ENCODE measurements around the gene CCDC126. TPM values are rescaled to one million over a fixed set of nuclear protein-coding genes. Genes with fewer than 3 reads are reported as not detected.
A peak's percentile ranks its signal among the peaks of the same experiment; 100 is the strongest.

The CCDC126 gene
- total RNA-seq, 1 donor from 2014 or later: 11.4 TPM

- Mint-ChIP-seq H3K27ac (ENCODE audit: unreplicated experiment) (no peak overlapping the region), H3K4me3 (ENCODE audit: unreplicated experiment) (no peak overlapping the region), H3K9me3 (ENCODE audit: low read depth) (no peaks in the 10 kb centered on the region), H3K4me1 (ENCODE audit: low read depth) (peaks cover 6% of the 10 kb centered on the region), H3K36me3 (ENCODE audit: low read depth) (no peaks in the 10 kb centered on the region), H3K27me3 (ENCODE audit: low read depth) (no peaks in the 10 kb centered on the region)
- DNase-seq (ENCODE audit: low spot score): no peak
- TF ChIP-seq, protein P1, sequence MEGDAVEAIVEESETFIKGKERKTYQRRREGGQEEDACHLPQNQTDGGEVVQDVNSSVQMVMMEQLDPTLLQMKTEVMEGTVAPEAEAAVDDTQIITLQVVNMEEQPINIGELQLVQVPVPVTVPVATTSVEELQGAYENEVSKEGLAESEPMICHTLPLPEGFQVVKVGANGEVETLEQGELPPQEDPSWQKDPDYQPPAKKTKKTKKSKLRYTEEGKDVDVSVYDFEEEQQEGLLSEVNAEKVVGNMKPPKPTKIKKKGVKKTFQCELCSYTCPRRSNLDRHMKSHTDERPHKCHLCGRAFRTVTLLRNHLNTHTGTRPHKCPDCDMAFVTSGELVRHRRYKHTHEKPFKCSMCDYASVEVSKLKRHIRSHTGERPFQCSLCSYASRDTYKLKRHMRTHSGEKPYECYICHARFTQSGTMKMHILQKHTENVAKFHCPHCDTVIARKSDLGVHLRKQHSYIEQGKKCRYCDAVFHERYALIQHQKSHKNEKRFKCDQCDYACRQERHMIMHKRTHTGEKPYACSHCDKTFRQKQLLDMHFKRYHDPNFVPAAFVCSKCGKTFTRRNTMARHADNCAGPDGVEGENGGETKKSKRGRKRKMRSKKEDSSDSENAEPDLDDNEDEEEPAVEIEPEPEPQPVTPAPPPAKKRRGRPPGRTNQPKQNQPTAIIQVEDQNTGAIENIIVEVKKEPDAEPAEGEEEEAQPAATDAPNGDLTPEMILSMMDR (IDR thresholded peaks at IDR 0.05): no peak
Measured at GRCh38 chr7:23685731-23686130, 88.5 kb downstream of the CCDC126 start.

DNA sequence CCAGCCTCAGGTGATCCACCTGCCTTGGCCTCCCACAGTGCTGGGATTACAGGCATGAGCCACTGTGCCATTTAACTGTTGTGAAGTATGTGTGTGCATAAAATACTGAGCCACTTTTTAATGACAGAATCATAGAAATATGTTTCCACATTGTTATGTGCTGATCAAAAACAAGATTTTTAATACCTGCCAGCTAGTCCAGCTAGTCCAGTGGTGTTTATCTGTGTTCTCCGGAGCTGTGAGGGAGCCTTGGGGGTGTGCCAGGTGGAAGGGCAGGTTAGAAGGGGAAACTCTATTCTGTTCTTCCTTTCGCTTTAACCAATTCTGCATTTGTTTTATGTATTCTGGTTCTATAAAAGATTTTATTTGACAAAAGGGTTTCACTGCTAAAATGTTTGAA, 89.8 kb downstream of the CCDC126 start:
- H3K9me3 Mint-ChIP-seq (ENCODE audit: low read depth): no peaks in the 10 kb centered on the region
- TF ChIP-seq, protein P1 (IDR thresholded peaks at IDR 0.05): no peak
- H3K27me3 Mint-ChIP-seq (ENCODE audit: low read depth): no peaks in the 10 kb centered on the region
- peak overlapping the region; percentile 14 for H3K27ac Mint-ChIP-seq (ENCODE audit: unreplicated experiment)
- DNase-seq (ENCODE audit: low spot score): no peak
- peaks cover 5% of the 10 kb centered on the region for H3K36me3 Mint-ChIP-seq (ENCODE audit: low read depth)
- peaks cover 6% of the 10 kb centered on the region for H3K4me1 Mint-ChIP-seq (ENCODE audit: low read depth)
- no peak overlapping the region for H3K4me3 Mint-ChIP-seq (ENCODE audit: unreplicated experiment)

GRCh38 chr7:23689165-23689564, 92.0 kb downstream of the CCDC126 start:
- Mint-ChIP-seq H3K4me1 (ENCODE audit: low read depth) (peaks cover 6% of the 10 kb centered on the region), H3K27ac (ENCODE audit: unreplicated experiment) (no peak overlapping the region), H3K9me3 (ENCODE audit: low read depth) (no peaks in the 10 kb centered on the region), H3K36me3 (ENCODE audit: low read depth) (peaks cover 10% of the 10 kb centered on the region), H3K4me3 (ENCODE audit: unreplicated experiment) (no peak overlapping the region), H3K27me3 (ENCODE audit: low read depth) (no peaks in the 10 kb centered on the region)
- DNase-seq (ENCODE audit: low spot score): no peak
- TF ChIP-seq, protein P1 (IDR thresholded peaks at IDR 0.05): no peak

- H3K9me3 Mint-ChIP-seq (ENCODE audit: low read depth): no peaks in the 10 kb centered on the region
- peaks cover 6% of the 10 kb centered on the region for H3K4me1 Mint-ChIP-seq (ENCODE audit: low read depth)
- no peak overlapping the region for H3K27ac Mint-ChIP-seq (ENCODE audit: unreplicated experiment)
- no peaks in the 10 kb centered on the region for H3K27me3 Mint-ChIP-seq (ENCODE audit: low read depth)
- TF ChIP-seq, protein P1 (IDR thresholded peaks at IDR 0.05): no peak
- no peak overlapping the region for H3K4me3 Mint-ChIP-seq (ENCODE audit: unreplicated experiment)
- no peak for DNase-seq (ENCODE audit: low spot score)
- peaks cover 12% of the 10 kb centered on the region for H3K36me3 Mint-ChIP-seq (ENCODE audit: low read depth)
Measured at GRCh38 chr7:23691320-23691719, 94.1 kb downstream of the CCDC126 start.

DNA sequence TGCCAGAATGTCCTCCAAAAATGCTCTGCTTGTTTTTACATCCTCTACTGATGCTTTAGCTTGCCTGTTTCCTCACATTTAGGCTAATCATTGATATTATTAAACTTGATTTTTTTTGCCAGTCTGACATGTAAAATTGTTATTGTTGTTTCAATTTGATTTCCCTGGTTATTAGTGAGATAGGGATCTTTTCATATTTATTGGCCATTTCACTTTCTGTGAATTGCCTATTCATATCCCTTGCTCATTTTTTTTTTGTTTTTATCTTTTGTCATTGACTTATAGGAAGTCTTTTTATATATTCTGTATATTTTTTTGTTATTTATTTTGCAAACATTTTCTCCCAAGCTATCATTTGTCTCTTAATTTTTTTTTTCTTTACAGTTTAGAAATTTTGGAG, 96.0 kb downstream of the CCDC126 start:
- H3K4me3 Mint-ChIP-seq (ENCODE audit: unreplicated experiment): no peak overlapping the region
- peaks cover 12% of the 10 kb centered on the region for H3K36me3 Mint-ChIP-seq (ENCODE audit: low read depth)
- H3K9me3 Mint-ChIP-seq (ENCODE audit: low read depth): no peaks in the 10 kb centered on the region
- no peak for DNase-seq (ENCODE audit: low spot score)
- TF ChIP-seq, protein P1 (IDR thresholded peaks at IDR 0.05): no peak
- no peaks in the 10 kb centered on the region for H3K4me1 Mint-ChIP-seq (ENCODE audit: low read depth)
- H3K27ac Mint-ChIP-seq (ENCODE audit: unreplicated experiment): no peak overlapping the region
- no peaks in the 10 kb centered on the region for H3K27me3 Mint-ChIP-seq (ENCODE audit: low read depth)

Other genes with a start within 250 kb of the CCDC126 start
- gene IGF2BP3, start 126.9 kb upstream of the CCDC126 start, total RNA-seq: 47.9 to 55.4 TPM (median 53.0 TPM) in 3 replicates
- gene TRA2A, start 65.4 kb upstream of the CCDC126 start, total RNA-seq: 58.3 to 93.2 TPM (median 60.9 TPM) in 3 replicates
- 1.8 to 2.3 TPM (median 2.2 TPM) in 3 replicates for gene FAM221A, start 82.8 kb downstream of the CCDC126 start, total RNA-seq
- gene STK31, start 112.8 kb downstream of the CCDC126 start, total RNA-seq: 0.07 to 0.13 TPM in 2 of 3 replicates, not detected in the other

Data from chondrocyte (in vitro differentiated cells).